Breast epithelium (tissue), 4 donors: ENCODE measurements around the gene GPLD1. TPM values are rescaled to one million over a fixed set of nuclear protein-coding genes. Genes with fewer than 3 reads are reported as not detected.

Source experiments
- DNase-seq, 2 donors: peaks; one replicate each; pipeline ENCODE4 v3.0.0-alpha.2; 2019; ENCODE audit warnings: low spot score in 2 of 2
- H3K27ac ChIP-seq, 2 donors: fragments of 200-600 bp; sonication (generic) in 1 of 2; one replicate each; pipeline ENCODE4 v1.5.1; 2016 to 2019; ENCODE audit warnings: mild to moderate bottlenecking in 1 of 2
- H3K27me3 ChIP-seq, 2 donors: fragments of 200-600 bp; sonication (generic) in 1 of 2; one replicate each; pipeline versions ENCODE4 v1.5.1 to v1.6.0; 2017 to 2019; ENCODE audit warnings: control low read depth in 1 of 2, mild to moderate bottlenecking in 1 of 2
- H3K36me3 ChIP-seq: fragments of 200-600 bp; one replicate; pipeline ENCODE4 v1.5.1; 2019
- H3K4me1 ChIP-seq, 2 donors: fragments of 200-600 bp; sonication (generic); one replicate each; pipeline ENCODE4 v1.5.1; 2016 to 2019; ENCODE audit warnings: control low read depth in 1 of 2
- H3K4me3 ChIP-seq, 3 donors: fragments of 200-600 bp; sonication (generic); 1 replicate in 2 of 3; 2 replicates in 1 of 3; pipeline ENCODE4 v1.5.1; 2016 to 2019; ENCODE audit warnings: mild to moderate bottlenecking in 3 of 3, moderate library complexity in 2 of 3
- H3K9me3 ChIP-seq, 2 donors: fragments of 200-600 bp; sonication (generic) in 1 of 2; one replicate each; pipeline ENCODE4 v1.5.1; 2016 to 2019; ENCODE audit warnings: control low read depth in 1 of 2
- CTCF ChIP-seq, 3 donors: fragments of 450-650 bp; IDR thresholded peaks; one replicate each; pipeline ENCODE4 v1.5.1; 2016 to 2017; ENCODE audit warnings: antibody characterized with exemption in 3 of 3, mild to moderate bottlenecking in 3 of 3, moderate library complexity in 3 of 3
- POLR2A ChIP-seq: fragments of 450-650 bp; IDR thresholded peaks from one replicate; pipeline ENCODE4 v1.6.1; 2016; ENCODE audit warnings: antibody characterized with exemption, mild to moderate bottlenecking, moderate library complexity
- POLR2AphosphoS5 ChIP-seq, 3 donors: sonication (generic); formaldehyde crosslinking; IDR thresholded peaks; one replicate each; pipeline ENCODE4 v1.6.1; 2017; ENCODE audit warnings: antibody characterized with exemption in 3 of 3
- intact Hi-C: fragments of 100-400 bp; cut with DNase I; formaldehyde crosslinking; loops from one replicate; pipeline ENCODE4 v1.15.1; 2023; ENCODE audit warnings: low total_unique reads
- total RNA-seq, 3 donors: library from RNA; depleted of rRNA; stranded (reverse); fragments of >200 nt; gene quantifications; one replicate each; pipeline ENCODE4 v1.1.0, GENCODE V29; 2016

GPLD1 gene
- total RNA-seq, 3 donors from 2014 or later: 1.3 to 7.7 (median 2.5) TPM

DNA sequence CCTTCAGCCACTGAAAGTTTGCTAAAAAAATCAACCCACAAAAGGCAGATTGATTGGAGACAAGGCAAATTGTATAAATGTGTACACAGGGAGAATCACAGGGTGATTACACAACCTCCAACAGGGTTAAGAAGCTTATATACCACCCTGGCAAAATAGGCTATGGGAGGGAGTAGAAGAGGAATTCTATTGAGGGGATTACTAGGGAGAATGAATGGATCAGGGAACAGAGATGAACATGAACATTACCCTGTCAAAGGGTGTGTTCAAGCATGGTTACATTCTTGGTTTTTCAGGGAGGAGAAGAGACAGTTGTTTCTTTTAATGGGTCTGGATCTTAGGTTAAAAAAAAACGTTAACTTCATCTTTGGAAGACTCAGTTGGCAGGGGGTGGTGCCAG, 91.7 kb downstream of the GPLD1 start:
- intact Hi-C loops: no loop called here

GRCh38 chr6:24396824-24397223, 92.6 kb downstream of the GPLD1 start:
- intact Hi-C loops: no loop called here
- TF ChIP-seq CTCF (IDR thresholded peaks at IDR 0.05) (no peak), POLR2A (no peak), POLR2AphosphoS5 (IDR thresholded peaks at IDR 0.05) (no peak)

More for the DNA sequence above, 91.7 kb downstream of the GPLD1 start:
- no peaks in the 10 kb centered on the region for H3K27me3 ChIP-seq
- no peaks in the 10 kb centered on the region for H3K4me1 ChIP-seq
- H3K27ac ChIP-seq: no peak overlapping the region
- H3K4me3 ChIP-seq: no peak overlapping the region
- H3K9me3 ChIP-seq: peaks cover 0 to 4% of the 10 kb centered on the region in 2 donors
- no peaks in the 10 kb centered on the region for H3K36me3 ChIP-seq
- DNase-seq: no peak
- TF ChIP-seq CTCF (IDR thresholded peaks at IDR 0.05): no peak
- no peak for TF ChIP-seq POLR2A
- TF ChIP-seq POLR2AphosphoS5 (IDR thresholded peaks at IDR 0.05): no peak

DNA sequence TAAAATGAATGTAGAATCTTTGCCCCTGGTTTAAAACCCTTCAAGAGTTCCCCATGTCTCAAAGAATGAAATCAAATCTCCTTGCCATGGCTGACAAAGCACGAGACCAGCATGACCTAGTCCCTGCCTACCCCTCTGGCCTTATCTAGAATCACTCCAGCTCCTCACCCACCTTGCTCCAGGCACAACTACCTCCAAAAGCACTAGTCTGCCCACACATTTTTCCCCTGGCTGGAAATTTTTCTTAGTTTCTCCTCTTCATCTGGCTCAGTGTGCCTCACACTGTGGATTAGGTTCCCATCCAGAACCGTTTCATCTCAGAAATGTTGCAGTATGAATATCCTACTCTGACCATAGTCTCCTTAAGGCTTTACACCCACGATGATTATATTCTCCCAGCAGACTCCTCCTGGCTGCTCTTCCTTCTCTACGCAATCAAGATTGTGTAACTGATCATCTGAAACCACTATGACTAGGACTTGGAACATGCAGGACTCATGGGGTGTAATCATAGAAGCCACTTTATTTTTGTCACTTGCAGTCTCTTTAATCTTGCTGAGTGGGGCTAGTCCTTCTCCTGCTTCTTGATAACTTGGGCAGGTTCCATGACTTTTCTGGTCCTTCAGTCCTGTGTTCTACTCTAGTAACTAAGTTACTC, 94.5 kb downstream of the GPLD1 start:
- no peaks in the 10 kb centered on the region for H3K4me1 ChIP-seq
- no peak overlapping the region for H3K4me3 ChIP-seq
- peak overlapping the region in 1 of 2 donors; percentile 73 for H3K27ac ChIP-seq
- no peak for DNase-seq
- H3K36me3 ChIP-seq: no peaks in the 10 kb centered on the region
- H3K9me3 ChIP-seq: peaks cover 0 to 4% of the 10 kb centered on the region in 2 donors
- intact Hi-C loops: no loop called here
- no peaks in the 10 kb centered on the region for H3K27me3 ChIP-seq
- TF ChIP-seq POLR2AphosphoS5 (IDR thresholded peaks at IDR 0.05) (no peak), POLR2A (no peak), CTCF (IDR thresholded peaks at IDR 0.05) (no peak)

More at GRCh38 chr6:24396824-24397223, 92.6 kb downstream of the GPLD1 start:
- DNase-seq: no peak
- Histone ChIP-seq H3K4me3 (no peak overlapping the region), H3K4me1 (no peaks in the 10 kb centered on the region), H3K27me3 (no peaks in the 10 kb centered on the region), H3K9me3 (peaks cover 0 to 4% of the 10 kb centered on the region in 2 donors), H3K27ac (no peak overlapping the region), H3K36me3 (no peaks in the 10 kb centered on the region)

DNA sequence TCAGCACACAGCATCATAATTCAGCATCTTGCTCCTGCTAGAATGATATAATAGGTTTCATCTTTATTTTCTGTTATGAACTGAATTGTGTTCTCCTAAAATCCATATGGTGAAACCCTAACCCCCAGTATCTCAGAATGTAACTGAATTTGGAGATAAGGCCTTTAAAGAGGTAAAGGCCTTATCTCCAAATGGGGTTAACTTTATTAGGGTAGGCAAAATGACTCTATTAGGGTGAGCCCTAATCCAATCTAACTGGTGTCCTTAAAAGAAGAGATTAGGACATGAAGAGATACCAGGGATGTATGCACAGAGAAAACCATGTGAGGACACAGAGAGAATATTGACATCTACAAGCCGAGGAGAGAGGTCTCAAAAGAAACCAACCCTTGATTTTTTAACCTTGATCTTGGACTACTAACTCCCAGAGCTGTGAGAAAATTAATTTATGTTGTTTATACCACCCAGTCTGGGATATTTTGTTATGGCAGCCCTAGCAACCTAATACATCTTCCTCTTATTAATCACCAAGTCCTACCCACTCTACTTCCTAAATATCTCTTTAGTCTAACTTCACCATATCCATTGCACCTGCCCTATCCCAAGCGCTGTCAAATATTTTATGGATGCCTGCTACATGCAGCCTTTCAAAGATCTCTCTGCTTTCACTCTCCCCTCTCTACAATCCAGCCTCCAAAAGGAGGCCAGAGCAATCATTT, 95.2 kb downstream of the GPLD1 start:
- no peak for TF ChIP-seq POLR2A
- no peak for TF ChIP-seq CTCF (IDR thresholded peaks at IDR 0.05)
- TF ChIP-seq POLR2AphosphoS5 (IDR thresholded peaks at IDR 0.05): no peak
- no peak for DNase-seq
- H3K27ac ChIP-seq: peak overlapping the region in 1 of 2 donors; percentile 73
- H3K27me3 ChIP-seq: no peaks in the 10 kb centered on the region
- H3K9me3 ChIP-seq: peaks cover 0 to 4% of the 10 kb centered on the region in 2 donors
- H3K4me1 ChIP-seq: no peaks in the 10 kb centered on the region
- intact Hi-C loops: no loop called here
- no peak overlapping the region for H3K4me3 ChIP-seq
- no peaks in the 10 kb centered on the region for H3K36me3 ChIP-seq

GRCh38 chr6:24391756-24392405, 97.5 kb downstream of the GPLD1 start:
- Histone ChIP-seq H3K27ac (no peak overlapping the region), H3K4me3 (no peak overlapping the region), H3K4me1 (no peaks in the 10 kb centered on the region), H3K27me3 (no peaks in the 10 kb centered on the region), H3K36me3 (no peaks in the 10 kb centered on the region), H3K9me3 (peaks cover 0 to 4% of the 10 kb centered on the region in 2 donors)
- TF ChIP-seq POLR2A (no peak), CTCF (IDR thresholded peaks at IDR 0.05) (no peak), POLR2AphosphoS5 (IDR thresholded peaks at IDR 0.05) (no peak)
- DNase-seq: no peak
- intact Hi-C loops: no loop called here
